Measurements from ENCODE around the gene P2RX4. TPM values are rescaled to one million over a fixed set of nuclear protein-coding genes. Genes with fewer than 3 reads are reported as not detected.

P2RX4 gene
- total and polyA plus RNA-seq, 2 of the 8 experiments (the other 6 are each of a cell fraction or from before 2014, with no cell fraction given): 9.5 to 12.2 TPM

- TF ChIP-seq SAP30 (IDR thresholded peaks at IDR 0.05; ENCODE audit: insufficient read depth, insufficient replicate concordance, low read length) (no peak), TBP (IDR thresholded peaks at IDR 0.05; ENCODE audit: low read depth, low read length) (no peak), JUND (IDR thresholded peaks at IDR 0.05; ENCODE audit: low read length) (no peak), SP2 (IDR thresholded peaks at IDR 0.05; ENCODE audit: low read length) (no peak), SIX5 (IDR thresholded peaks at IDR 0.05; ENCODE audit: low read depth, low read length) (no peak), CTBP2 (IDR thresholded peaks at IDR 0.05; ENCODE audit: borderline replicate concordance, insufficient read depth, insufficient read length, low read length) (no peak)
- TF ChIP-seq, protein P1, sequence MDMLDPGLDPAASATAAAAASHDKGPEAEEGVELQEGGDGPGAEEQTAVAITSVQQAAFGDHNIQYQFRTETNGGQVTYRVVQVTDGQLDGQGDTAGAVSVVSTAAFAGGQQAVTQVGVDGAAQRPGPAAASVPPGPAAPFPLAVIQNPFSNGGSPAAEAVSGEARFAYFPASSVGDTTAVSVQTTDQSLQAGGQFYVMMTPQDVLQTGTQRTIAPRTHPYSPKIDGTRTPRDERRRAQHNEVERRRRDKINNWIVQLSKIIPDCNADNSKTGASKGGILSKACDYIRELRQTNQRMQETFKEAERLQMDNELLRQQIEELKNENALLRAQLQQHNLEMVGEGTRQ (IDR thresholded peaks at IDR 0.05; ENCODE audit: low read length): no peak
Observed at GRCh38 chr12:121274036-121274763, 64.3 kb downstream of the P2RX4 start (continued).
